ENCODE measurements around the gene CNTNAP3. TPM values are rescaled to one million over a fixed set of nuclear protein-coding genes. Genes with fewer than 3 reads are reported as not detected.
"Not testable (repeated sequence)": the region's sequence is repeated elsewhere in the genome, so short reads cannot be mapped to it uniquely, and the experiment has no call there.

The CNTNAP3 gene
- total RNA-seq (2021; ENCODE audit: unreplicated experiment) (8.8 TPM), Bru-seq, nascent RNA (percentile 45 among the genes with signal in this experiment), BruChase-seq, experiment 1, labeled RNA remaining after a 2-hour chase (percentile 43 among the genes with signal in this experiment), BruChase-seq, experiment 2, labeled RNA remaining after a 6-hour chase (percentile 41 among the genes with signal in this experiment)
- 10.4 TPM for polyA plus RNA-seq (2012; ENCODE audit: insufficient read length)
- long read RNA-seq, partial matches to known transcripts = 6 of 29 reads
- long read RNA-seq, other reads (novel, unspliced or antisense) = 23 of 29 reads

- ATAC-seq; H3K36me3 ChIP-seq (ENCODE audit: control insufficient read depth, insufficient read depth, low read length); in situ Hi-C loops (cut with HindIII; ENCODE audit: low pct_unique_long_range_greater_than_20kb, low sequenced_read_pairs); H3K27me3 ChIP-seq (ENCODE audit: control insufficient read depth, insufficient read depth, low read length); H3K4me3 ChIP-seq (ENCODE audit: low read depth in 2 of 2, low read length in 2 of 2); POLR2A ChIA-PET; DNase-seq (ENCODE audit: low read depth, low spot score); H3K27ac ChIP-seq (ENCODE audit: low read length); H3K9me3 ChIP-seq (ENCODE audit: control insufficient read depth, insufficient read depth, low read depth, low read length); intact Hi-C loops (cut with micrococcal nuclease; ENCODE audit: unreplicated experiment); H3K4me1 ChIP-seq (ENCODE audit: control insufficient read depth, insufficient read depth, low read length); BruUV-seq (replicated peaks); CTCF ChIA-PET: not testable (repeated sequence)
Observed at GRCh38 chr9:39287980-39288379, at the start of gene CNTNAP3. Gene CNTNAP3 (minus strand): TSS chr9:39288167. CDS start chr9:39288064, 103 bp downstream.

GRCh38 chr9:39279995-39280394, 8.0 kb downstream of the CNTNAP3 start:
- BruUV-seq (replicated peaks); intact Hi-C loops (cut with micrococcal nuclease; ENCODE audit: unreplicated experiment); ATAC-seq; H3K27ac ChIP-seq (ENCODE audit: low read length); H3K27me3 ChIP-seq (ENCODE audit: control insufficient read depth, insufficient read depth, low read length); POLR2A ChIA-PET; H3K4me3 ChIP-seq (ENCODE audit: low read depth in 2 of 2, low read length in 2 of 2); DNase-seq (ENCODE audit: low read depth, low spot score); H3K36me3 ChIP-seq (ENCODE audit: control insufficient read depth, insufficient read depth, low read length); H3K9me3 ChIP-seq (ENCODE audit: control insufficient read depth, insufficient read depth, low read depth, low read length); in situ Hi-C loops (cut with HindIII; ENCODE audit: low pct_unique_long_range_greater_than_20kb, low sequenced_read_pairs); H3K4me1 ChIP-seq (ENCODE audit: control insufficient read depth, insufficient read depth, low read length); CTCF ChIA-PET: not testable (repeated sequence)

- H3K4me3 ChIP-seq (ENCODE audit: low read depth in 2 of 2, low read length in 2 of 2); H3K27ac ChIP-seq (ENCODE audit: low read length); BruUV-seq (replicated peaks); in situ Hi-C loops (cut with HindIII; ENCODE audit: low pct_unique_long_range_greater_than_20kb, low sequenced_read_pairs); POLR2A ChIA-PET; H3K9me3 ChIP-seq (ENCODE audit: control insufficient read depth, insufficient read depth, low read depth, low read length); H3K27me3 ChIP-seq (ENCODE audit: control insufficient read depth, insufficient read depth, low read length); H3K36me3 ChIP-seq (ENCODE audit: control insufficient read depth, insufficient read depth, low read length); H3K4me1 ChIP-seq (ENCODE audit: control insufficient read depth, insufficient read depth, low read length); DNase-seq (ENCODE audit: low read depth, low spot score); ATAC-seq; intact Hi-C loops (cut with micrococcal nuclease; ENCODE audit: unreplicated experiment); CTCF ChIA-PET: not testable (repeated sequence)
Observed at GRCh38 chr9:39242513-39242912, 45.5 kb downstream of the CNTNAP3 start.

GRCh38 chr9:39232130-39232991, 55.6 kb downstream of the CNTNAP3 start:
- BruUV-seq (replicated peaks); H3K4me1 ChIP-seq (ENCODE audit: control insufficient read depth, insufficient read depth, low read length); H3K27ac ChIP-seq (ENCODE audit: low read length); H3K27me3 ChIP-seq (ENCODE audit: control insufficient read depth, insufficient read depth, low read length); CTCF ChIA-PET; H3K4me3 ChIP-seq (ENCODE audit: low read depth in 2 of 2, low read length in 2 of 2); POLR2A ChIA-PET; in situ Hi-C loops (cut with HindIII; ENCODE audit: low pct_unique_long_range_greater_than_20kb, low sequenced_read_pairs); H3K9me3 ChIP-seq (ENCODE audit: control insufficient read depth, insufficient read depth, low read depth, low read length); DNase-seq (ENCODE audit: low read depth, low spot score); H3K36me3 ChIP-seq (ENCODE audit: control insufficient read depth, insufficient read depth, low read length); intact Hi-C loops (cut with micrococcal nuclease; ENCODE audit: unreplicated experiment); ATAC-seq: not testable (repeated sequence)

- intact Hi-C loops (cut with micrococcal nuclease; ENCODE audit: unreplicated experiment); in situ Hi-C loops (cut with HindIII; ENCODE audit: low pct_unique_long_range_greater_than_20kb, low sequenced_read_pairs); H3K4me3 ChIP-seq (ENCODE audit: low read depth in 2 of 2, low read length in 2 of 2); BruUV-seq (replicated peaks); H3K36me3 ChIP-seq (ENCODE audit: control insufficient read depth, insufficient read depth, low read length); DNase-seq (ENCODE audit: low read depth, low spot score); CTCF ChIA-PET; H3K4me1 ChIP-seq (ENCODE audit: control insufficient read depth, insufficient read depth, low read length); H3K9me3 ChIP-seq (ENCODE audit: control insufficient read depth, insufficient read depth, low read depth, low read length); POLR2A ChIA-PET; H3K27me3 ChIP-seq (ENCODE audit: control insufficient read depth, insufficient read depth, low read length); H3K27ac ChIP-seq (ENCODE audit: low read length); ATAC-seq: not testable (repeated sequence)
Observed at GRCh38 chr9:39215976-39216375, 72.0 kb downstream of the CNTNAP3 start.

- H3K4me1 ChIP-seq (ENCODE audit: control insufficient read depth, insufficient read depth, low read length); intact Hi-C loops (cut with micrococcal nuclease; ENCODE audit: unreplicated experiment); POLR2A ChIA-PET; CTCF ChIA-PET; in situ Hi-C loops (cut with HindIII; ENCODE audit: low pct_unique_long_range_greater_than_20kb, low sequenced_read_pairs); H3K27me3 ChIP-seq (ENCODE audit: control insufficient read depth, insufficient read depth, low read length); ATAC-seq; BruUV-seq (replicated peaks); H3K9me3 ChIP-seq (ENCODE audit: control insufficient read depth, insufficient read depth, low read depth, low read length); H3K27ac ChIP-seq (ENCODE audit: low read length); DNase-seq (ENCODE audit: low read depth, low spot score); H3K36me3 ChIP-seq (ENCODE audit: control insufficient read depth, insufficient read depth, low read length); H3K4me3 ChIP-seq (ENCODE audit: low read depth in 2 of 2, low read length in 2 of 2): not testable (repeated sequence)
Observed at GRCh38 chr9:39209773-39210172, 78.2 kb downstream of the CNTNAP3 start.

- H3K9me3 ChIP-seq (ENCODE audit: control insufficient read depth, insufficient read depth, low read depth, low read length); H3K36me3 ChIP-seq (ENCODE audit: control insufficient read depth, insufficient read depth, low read length); POLR2A ChIA-PET; CTCF ChIA-PET; H3K27me3 ChIP-seq (ENCODE audit: control insufficient read depth, insufficient read depth, low read length); ATAC-seq; H3K27ac ChIP-seq (ENCODE audit: low read length); in situ Hi-C loops (cut with HindIII; ENCODE audit: low pct_unique_long_range_greater_than_20kb, low sequenced_read_pairs); DNase-seq (ENCODE audit: low read depth, low spot score); H3K4me3 ChIP-seq (ENCODE audit: low read depth in 2 of 2, low read length in 2 of 2); intact Hi-C loops (cut with micrococcal nuclease; ENCODE audit: unreplicated experiment); BruUV-seq (replicated peaks); H3K4me1 ChIP-seq (ENCODE audit: control insufficient read depth, insufficient read depth, low read length): not testable (repeated sequence)
Observed at GRCh38 chr9:39206643-39207042, 81.3 kb downstream of the CNTNAP3 start.

Data from Panc1 (cell line).